ENCODE data around the gene CHD6.

The CHD6 gene

GRCh38 chr20:41398408-41398807 is 219.8 kb downstream of the CHD6 start:
- in situ Hi-C loops (cut with MboI; ENCODE audit: low sequenced_read_pairs), result no loop called here

- in situ Hi-C loops (cut with MboI; ENCODE audit: low sequenced_read_pairs), result no loop called here
These were observed 222.2 kb downstream of the CHD6 start for GRCh38 chr20:41395667-41396664.

GRCh38 chr20:41394931-41395666 is 223.1 kb downstream of the CHD6 start:
- in situ Hi-C loops (cut with MboI; ENCODE audit: low sequenced_read_pairs), result no loop called here

GRCh38 chr20:41394081-41394480 is 224.1 kb downstream of the CHD6 start:
- in situ Hi-C loops (cut with MboI; ENCODE audit: low sequenced_read_pairs), result no loop called here

GRCh38 chr20:41393705-41394066 is 224.5 kb downstream of the CHD6 start:
- in situ Hi-C loops (cut with MboI; ENCODE audit: low sequenced_read_pairs), result no loop called here

- in situ Hi-C loops (cut with MboI; ENCODE audit: low sequenced_read_pairs), result no loop called here
These were observed 225.1 kb downstream of the CHD6 start for GRCh38 chr20:41392871-41393704.

- in situ Hi-C loops (cut with MboI; ENCODE audit: low sequenced_read_pairs), result no loop called here
These were observed 225.9 kb downstream of the CHD6 start for GRCh38 chr20:41392295-41392694.

- in situ Hi-C loops (cut with MboI; ENCODE audit: low sequenced_read_pairs), result no loop called here
These were observed 226.6 kb downstream of the CHD6 start for GRCh38 chr20:41391587-41392001.

- in situ Hi-C loops (cut with MboI; ENCODE audit: low sequenced_read_pairs), result no loop called here
These were observed 227.3 kb downstream of the CHD6 start for GRCh38 chr20:41390889-41391288.

- in situ Hi-C loops (cut with MboI; ENCODE audit: low sequenced_read_pairs), result no loop called here
These were observed 230.7 kb downstream of the CHD6 start for GRCh38 chr20:41387444-41387851.

GRCh38 chr20:41386502-41387427 is 231.4 kb downstream of the CHD6 start:
- in situ Hi-C loops (cut with MboI; ENCODE audit: low sequenced_read_pairs), result no loop called here

GRCh38 chr20:41382791-41383305 is 235.3 kb downstream of the CHD6 start:
- in situ Hi-C loops (cut with MboI; ENCODE audit: low sequenced_read_pairs), result no loop called here

GRCh38 chr20:41380551-41381193 is 237.5 kb downstream of the CHD6 start:
- in situ Hi-C loops (cut with MboI; ENCODE audit: low sequenced_read_pairs), result no loop called here

GRCh38 chr20:41379551-41379950 is 238.6 kb downstream of the CHD6 start:
- in situ Hi-C loops (cut with MboI; ENCODE audit: low sequenced_read_pairs), result no loop called here

GRCh38 chr20:41377275-41377674 is 240.9 kb downstream of the CHD6 start:
- in situ Hi-C loops (cut with MboI; ENCODE audit: low sequenced_read_pairs), result no loop called here

GRCh38 chr20:41376349-41376748 is 241.8 kb downstream of the CHD6 start:
- in situ Hi-C loops (cut with MboI; ENCODE audit: low sequenced_read_pairs), result no loop called here

GRCh38 chr20:41375846-41376245 is 242.3 kb downstream of the CHD6 start:
- in situ Hi-C loops (cut with MboI; ENCODE audit: low sequenced_read_pairs), result no loop called here

GRCh38 chr20:41373931-41374920 is 244.0 kb downstream of the CHD6 start:
- in situ Hi-C loops (cut with MboI; ENCODE audit: low sequenced_read_pairs), result no loop called here

All from HL-60/S4 (cell line).